GM19463 (cell line): Measurements from ENCODE around the gene PCDHA9.
"Not testable (repeated sequence)": the region's sequence is repeated elsewhere in the genome, so short reads cannot be mapped to it uniquely, and the experiment has no call there.

Experiments
- ATAC-seq: cut with Tn5 transposase; IDR thresholded peaks from one replicate; pipeline ENCODE4 v1.9.1; 2021; ENCODE audit warnings: mild to moderate bottlenecking, moderate library complexity; ENCODE audit not compliant: unreplicated experiment

The PCDHA9 gene

DNA sequence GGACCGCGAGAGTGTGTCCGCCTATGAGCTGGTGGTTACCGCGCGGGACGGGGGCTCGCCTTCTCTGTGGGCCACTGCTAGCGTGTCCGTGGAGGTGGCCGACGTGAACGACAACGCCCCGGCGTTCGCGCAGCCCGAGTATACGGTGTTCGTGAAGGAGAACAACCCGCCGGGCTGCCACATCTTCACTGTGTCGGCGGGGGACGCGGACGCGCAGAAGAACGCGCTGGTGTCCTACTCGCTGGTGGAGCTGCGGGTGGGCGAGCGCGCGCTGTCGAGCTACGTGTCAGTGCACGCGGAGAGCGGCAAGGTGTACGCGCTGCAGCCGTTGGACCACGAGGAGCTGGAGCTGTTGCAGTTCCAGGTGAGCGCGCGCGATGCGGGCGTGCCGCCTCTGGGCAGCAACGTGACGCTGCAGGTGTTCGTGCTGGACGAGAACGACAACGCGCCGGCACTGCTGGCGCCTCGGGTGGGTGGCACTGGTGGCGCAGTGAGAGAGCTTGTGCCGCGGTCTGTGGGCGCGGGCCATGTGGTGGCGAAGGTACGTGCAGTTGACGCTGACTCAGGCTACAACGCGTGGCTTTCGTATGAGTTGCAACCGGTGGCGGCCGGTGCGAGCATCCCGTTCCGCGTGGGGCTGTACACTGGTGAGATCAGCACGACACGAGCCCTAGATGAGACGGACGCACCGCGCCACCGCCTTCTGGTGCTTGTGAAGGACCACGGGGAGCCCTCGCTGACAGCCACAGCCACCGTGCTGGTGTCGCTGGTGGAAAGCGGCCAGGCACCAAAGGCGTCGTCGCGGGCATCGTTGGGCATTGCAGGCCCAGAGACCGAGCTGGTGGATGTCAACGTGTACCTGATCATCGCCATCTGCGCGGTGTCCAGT lies 12.3 kb upstream of the PCDHA9 start:
- no peak for ATAC-seq

DNA sequence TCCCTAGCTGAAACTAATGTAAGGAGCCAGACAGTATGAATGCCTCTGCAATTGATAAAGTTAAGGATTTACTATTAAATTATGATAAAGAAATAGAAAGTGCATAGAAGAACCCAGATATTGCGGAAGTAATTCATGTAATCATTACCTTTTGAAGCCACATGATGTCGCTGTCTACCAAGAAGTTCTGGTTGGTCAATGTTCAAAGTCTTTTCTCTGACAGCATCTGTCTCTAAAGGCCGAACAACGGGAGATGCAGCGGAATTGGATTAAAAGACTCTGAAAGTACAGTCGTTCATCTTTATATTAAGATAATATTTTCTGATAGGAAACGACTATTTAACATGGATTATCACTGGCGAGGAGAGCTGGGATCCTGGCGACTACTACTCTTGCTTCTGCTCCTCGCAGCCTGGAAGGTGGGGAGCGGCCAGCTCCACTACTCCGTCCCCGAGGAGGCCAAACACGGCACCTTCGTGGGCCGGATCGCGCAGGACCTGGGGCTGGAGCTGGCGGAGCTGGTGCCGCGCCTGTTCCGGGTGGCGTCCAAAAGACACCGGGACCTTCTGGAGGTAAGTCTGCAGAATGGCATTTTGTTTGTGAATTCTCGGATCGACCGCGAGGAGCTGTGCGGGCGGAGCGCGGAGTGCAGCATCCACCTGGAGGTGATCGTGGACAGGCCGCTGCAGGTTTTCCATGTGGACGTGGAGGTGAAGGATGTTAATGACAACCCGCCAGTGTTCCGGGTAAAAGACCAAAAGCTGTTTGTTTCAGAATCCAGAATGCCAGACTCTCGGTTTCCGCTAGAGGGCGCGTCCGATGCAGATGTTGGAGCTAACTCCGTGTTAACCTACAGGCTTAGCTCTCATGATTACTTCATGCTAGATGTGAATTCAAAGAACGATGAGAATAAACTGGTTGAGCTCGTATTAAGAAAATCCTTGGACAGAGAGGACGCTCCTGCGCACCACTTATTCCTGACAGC lies 6.9 kb upstream of the PCDHA9 start, which contains the start of gene PCDHA8:
TSS of gene PCDHA8 (plus strand) at position 210 of the 985 bp plus-strand sequence. CDS start at position 345, 135 bp downstream.
- no peak for ATAC-seq

DNA sequence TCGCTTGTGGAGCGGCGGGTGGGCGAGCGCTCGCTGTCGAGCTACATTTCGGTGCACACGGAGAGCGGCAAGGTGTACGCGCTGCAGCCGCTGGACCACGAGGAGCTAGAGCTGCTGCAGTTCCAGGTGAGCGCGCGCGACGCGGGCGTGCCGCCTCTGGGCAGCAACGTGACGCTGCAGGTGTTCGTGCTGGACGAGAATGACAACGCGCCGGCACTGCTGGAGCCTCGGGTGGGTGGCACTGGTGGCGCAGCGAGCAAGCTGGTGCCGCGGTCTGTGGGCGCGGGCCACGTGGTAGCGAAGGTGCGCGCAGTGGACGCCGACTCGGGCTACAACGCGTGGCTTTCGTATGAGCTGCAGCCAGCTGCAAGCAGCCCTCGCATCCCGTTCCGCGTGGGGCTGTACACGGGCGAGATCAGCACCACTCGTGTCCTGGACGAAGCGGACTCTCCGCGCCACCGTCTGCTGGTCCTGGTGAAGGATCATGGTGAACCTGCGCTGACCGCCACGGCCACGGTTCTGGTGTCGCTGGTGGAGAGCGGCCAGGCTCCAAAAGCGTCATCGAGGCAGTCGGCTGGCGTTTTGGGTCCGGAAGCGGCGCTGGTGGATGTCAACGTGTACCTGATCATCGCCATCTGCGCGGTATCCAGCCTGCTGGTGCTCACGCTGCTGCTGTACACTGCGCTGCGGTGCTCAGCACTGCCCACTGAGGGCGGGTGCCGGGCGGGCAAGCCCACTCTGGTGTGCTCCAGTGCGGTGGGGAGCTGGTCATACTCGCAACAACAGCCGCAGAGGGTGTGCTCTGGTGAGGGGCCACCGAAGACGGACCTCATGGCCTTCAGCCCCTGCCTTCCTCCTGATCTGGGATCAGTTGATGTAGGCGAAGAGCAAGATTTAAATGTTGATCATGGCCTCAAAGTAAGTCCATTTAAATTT lies 5.1 kb upstream of the PCDHA9 start:
- no peak for ATAC-seq

DNA sequence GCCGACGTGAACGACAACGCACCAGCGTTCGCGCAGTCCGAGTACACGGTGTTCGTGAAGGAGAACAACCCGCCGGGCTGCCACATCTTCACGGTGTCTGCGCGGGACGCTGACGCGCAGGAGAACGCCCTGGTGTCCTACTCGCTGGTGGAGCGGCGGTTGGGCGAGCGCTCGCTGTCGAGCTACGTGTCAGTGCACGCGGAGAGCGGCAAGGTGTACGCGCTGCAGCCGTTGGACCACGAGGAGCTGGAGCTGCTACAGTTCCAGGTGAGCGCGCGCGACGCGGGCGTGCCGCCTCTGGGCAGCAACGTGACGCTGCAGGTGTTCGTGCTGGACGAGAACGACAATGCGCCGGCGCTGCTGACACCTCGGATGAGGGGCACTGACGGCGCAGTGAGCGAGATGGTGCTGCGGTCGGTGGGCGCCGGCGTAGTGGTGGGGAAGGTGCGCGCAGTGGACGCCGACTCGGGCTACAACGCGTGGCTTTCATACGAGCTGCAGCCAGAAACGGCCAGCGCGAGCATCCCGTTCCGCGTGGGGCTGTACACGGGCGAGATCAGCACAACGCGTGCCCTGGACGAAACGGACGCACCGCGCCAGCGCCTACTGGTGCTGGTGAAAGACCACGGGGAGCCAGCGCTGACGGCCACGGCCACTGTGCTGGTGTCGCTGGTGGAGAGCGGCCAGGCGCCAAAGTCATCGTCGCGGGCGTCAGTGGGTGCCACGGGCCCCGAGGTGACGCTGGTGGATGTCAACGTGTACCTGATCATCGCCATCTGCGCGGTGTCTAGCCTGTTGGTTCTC lies 1.9 kb downstream of the PCDHA9 start:
- not testable (repeated sequence) for ATAC-seq

DNA sequence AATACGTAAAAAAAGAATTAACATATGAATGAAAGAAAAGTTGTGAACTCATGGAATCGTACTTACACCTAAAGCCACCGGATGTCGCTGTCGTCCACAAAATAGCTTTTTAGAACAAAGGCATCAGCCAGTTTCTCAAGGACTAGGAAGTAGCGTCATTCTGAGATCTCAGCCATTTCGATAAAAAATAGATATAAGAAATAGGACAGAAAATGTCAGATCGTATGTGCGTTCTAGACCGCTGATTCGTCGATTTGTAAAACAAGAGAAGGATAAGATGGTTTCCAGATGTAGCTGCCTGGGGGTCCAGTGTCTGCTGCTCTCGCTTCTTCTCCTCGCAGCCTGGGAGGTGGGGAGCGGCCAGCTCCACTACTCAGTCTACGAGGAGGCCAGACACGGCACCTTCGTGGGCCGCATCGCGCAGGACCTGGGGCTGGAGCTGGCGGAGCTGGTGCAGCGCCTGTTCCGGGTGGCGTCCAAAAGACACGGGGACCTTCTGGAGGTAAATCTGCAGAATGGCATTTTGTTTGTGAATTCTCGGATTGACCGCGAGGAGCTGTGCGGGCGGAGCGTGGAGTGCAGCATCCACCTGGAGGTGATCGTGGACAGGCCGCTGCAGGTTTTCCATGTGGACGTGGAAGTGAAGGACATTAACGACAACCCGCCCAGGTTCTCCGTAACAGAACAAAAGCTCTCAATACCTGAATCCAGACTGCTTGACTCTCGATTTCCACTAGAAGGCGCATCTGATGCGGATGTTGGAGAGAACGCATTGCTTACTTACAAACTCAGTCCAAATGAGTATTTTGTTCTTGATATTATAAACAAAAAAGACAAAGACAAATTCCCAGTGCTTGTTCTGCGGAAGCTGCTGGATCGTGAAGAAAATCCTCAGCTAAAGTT lies 7.8 kb downstream of the PCDHA9 start, which contains the start of gene PCDHA10:
TSS of gene PCDHA10 (plus strand) at position 126 of the 903 bp plus-strand sequence. CDS start at position 278, 152 bp downstream.
- ATAC-seq: no peak

DNA sequence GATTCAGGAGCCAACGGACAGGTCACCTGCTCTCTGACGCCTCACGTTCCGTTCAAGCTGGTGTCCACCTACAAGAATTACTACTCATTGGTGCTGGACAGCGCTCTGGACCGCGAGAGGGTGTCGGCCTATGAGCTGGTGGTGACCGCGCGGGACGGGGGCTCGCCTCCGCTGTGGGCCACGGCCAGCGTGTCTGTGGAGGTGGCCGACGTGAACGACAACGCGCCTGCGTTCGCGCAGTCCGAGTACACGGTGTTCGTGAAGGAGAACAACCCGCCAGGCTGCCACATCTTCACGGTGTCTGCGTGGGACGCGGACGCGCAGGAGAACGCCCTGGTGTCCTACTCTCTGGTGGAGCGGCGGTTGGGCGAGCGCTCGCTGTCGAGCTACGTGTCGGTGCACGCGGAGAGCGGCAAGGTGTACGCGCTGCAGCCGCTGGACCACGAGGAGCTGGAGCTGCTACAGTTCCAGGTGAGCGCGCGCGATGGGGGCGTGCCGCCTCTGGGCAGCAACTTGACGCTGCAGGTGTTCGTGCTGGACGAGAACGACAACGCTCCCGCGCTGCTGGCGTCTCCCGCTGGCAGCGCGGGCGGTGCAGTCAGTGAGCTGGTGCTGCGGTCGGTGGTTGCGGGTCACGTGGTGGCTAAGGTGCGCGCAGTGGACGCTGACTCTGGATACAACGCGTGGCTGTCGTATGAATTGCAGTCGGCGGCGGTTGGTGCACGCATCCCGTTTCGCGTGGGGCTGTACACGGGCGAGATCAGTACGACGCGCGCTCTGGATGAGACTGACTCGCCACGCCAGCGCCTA lies 9.2 kb downstream of the PCDHA9 start:
- ATAC-seq: no peak

DNA sequence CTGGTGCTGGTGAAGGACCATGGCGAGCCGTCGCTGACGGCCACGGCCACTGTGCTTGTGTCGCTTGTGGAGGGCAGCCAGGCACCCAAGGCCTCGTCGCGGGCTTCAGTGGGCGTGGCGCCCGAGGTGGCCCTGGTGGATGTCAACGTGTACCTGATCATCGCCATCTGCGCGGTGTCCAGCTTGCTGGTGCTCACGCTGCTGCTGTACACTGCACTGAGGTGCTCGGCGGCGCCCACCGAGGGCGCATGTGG lies 9.7 kb downstream of the PCDHA9 start:
- ATAC-seq: no peak

DNA sequence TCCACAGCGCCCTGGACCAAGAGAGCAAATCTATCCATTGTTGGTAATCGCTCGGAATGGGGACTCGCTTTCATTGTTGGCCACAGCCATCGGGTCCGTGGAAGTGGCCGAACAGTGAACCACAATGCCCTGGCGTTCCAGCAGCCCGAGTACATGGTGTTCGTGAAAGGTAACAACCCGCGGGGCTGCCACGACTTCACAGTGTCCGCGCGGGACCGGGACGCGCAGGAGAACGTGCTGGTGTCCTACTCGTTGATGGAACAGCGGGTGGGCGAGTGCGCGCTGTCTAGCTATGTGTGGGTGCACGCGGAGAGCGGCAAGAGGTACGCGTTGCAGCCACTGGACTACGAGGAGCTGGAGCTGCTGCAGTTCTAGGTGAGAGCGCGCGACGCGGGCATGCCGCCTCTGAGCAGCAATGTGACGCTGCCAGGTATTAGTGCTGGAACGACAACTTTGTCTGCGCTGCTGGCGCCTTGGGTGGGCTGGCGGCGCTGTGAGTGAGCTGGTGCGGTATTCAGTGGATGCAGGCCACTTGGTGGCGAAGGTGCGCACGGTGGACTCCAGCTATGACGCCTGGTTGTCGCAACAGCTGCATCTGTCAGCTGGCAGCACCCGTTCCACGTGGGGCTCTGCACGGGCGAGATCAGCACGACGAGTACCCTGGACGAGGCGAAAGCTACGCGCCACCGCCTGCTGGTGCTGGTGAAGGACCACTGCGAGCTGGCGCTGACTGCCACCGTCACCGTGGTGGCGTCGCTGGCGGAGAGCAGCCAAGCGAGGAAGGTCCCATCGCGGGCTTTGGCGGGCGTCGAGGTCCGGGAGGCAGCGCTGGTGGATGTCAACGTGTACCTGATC lies 14.5 kb downstream of the PCDHA9 start:
- ATAC-seq: no peak

DNA sequence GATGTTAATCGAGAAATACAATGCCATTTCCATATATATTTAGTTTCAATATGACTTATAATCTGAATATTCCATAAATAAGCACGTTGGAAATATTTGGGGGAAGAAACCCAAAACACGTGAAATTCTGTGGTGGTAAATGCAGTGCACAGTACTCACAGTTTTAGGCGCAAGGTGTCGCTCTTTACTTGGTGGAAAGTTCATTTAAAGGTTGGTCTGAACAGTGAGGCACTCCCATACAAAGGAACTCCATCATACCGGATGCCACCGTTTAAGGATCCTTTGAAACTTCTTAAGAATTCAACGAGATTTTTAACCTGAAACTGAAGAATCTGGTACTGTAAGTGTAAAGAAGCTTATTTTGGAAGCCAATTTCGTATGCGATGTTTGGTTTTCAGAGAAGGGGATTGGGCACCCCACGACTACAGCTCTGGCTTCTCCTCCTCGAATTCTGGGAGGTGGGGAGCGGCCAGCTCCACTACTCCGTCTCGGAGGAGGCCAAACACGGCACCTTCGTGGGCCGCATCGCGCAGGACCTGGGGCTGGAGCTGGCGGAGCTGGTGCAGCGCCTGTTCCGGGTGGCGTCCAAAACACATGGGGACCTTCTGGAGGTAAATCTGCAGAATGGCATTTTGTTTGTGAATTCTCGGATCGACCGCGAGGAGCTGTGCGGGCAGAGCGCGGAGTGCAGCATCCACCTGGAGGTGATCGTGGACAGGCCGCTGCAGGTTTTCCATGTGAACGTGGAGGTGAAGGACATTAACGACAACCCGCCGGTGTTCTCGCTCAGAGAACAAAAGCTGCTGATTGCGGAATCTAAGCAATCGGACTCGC lies 20.8 kb downstream of the PCDHA9 start, which contains the start of gene PCDHA11:
TSS of gene PCDHA11 (plus strand) at position 237 of the 834 bp plus-strand sequence. CDS start at position 384, 147 bp downstream.
- ATAC-seq: no peak

DNA sequence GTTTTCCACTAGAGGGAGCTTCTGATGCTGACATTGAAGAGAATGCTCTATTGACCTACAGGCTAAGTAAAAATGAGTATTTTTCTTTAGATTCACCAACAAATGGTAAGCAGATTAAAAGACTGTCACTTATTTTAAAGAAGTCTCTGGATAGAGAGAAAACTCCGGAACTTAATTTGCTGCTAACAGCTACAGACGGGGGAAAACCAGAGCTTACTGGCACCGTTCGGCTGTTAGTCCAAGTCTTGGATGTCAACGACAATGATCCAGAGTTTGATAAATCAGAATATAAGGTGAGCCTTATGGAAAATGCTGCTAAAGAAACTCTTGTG lies 21.3 kb downstream of the PCDHA9 start:
- ATAC-seq: no peak

DNA sequence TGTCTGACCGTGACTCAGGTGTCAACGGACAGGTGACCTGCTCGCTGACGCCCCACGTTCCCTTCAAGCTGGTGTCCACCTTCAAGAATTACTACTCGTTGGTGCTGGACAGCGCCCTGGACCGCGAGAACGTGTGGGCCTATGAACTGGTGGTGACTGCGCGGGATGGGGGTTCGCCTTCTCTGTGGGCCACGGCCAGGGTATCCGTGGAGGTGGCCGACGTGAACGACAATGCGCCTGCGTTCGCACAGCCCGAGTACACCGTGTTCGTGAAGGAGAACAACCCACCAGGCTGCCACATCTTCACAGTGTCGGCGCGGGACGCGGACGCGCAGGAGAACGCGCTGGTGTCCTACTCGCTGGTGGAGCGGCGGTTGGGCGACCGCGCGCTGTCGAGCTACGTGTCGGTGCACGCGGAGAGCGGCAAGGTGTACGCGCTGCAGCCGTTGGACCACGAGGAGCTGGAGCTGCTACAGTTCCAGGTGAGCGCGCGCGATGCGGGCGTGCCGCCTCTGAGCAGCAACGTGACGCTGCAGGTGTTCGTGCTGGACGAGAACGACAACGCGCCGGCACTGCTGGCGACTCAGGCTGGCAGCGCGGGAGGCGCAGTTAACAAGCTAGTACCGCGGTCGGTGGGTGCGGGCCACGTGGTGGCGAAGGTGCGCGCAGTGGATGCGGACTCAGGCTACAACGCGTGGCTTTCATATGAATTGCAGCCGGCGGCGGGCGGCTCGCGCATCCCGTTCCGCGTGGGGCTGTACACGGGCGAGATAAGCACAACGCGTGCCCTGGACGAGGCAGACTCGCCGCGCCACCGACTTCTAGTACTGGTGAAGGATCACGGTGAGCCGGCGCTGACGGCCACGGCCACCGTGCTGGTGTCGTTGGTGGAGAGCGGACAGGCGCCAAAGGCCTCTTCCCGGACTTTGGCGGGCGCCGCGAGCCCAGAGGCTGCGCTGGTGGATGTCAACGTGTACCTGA lies 22.3 kb downstream of the PCDHA9 start:
- ATAC-seq: no peak

DNA sequence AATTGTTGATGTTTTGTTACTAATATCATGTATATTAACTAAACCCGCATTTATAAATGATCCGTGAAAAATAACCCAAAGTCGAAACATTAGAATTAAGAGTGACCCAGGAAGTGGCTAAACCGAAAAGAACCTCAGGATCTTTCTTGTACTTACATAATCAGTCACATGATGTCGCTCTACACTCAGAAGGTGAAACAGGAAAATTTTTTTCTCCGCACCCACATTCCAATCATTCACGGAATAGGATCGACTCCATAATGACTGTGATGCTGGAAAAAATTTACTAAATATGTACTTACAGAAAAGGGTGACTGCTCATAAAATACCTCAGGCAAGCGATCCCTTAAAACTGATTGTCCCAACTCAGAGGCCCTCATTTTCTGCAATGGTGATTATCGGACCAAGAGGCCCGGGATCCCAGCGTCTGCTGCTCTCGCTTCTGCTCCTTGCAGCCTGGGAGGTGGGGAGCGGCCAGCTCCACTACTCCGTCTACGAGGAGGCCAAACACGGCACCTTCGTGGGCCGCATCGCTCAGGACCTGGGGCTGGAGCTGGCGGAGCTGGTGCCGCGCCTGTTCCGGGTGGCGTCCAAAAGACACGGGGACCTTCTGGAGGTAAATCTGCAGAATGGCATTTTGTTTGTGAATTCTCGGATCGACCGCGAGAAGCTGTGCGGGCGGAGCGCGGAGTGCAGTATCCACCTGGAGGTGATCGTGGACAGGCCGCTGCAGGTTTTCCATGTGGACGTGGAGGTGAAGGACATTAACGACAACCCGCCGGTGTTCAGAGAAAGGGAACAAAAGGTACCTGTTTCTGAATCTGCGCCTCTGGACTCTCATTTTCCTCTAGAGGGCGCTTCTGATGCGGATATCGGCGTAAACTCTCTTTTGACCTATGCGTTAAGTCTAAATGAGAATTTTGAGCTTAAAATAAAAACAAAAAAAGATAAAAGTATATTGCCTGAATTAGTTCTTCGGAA lies 27.2 kb downstream of the PCDHA9 start, which contains the start of gene PCDHA12:
TSS of gene PCDHA12 (plus strand) at position 224 of the 981 bp plus-strand sequence. CDS start at position 389, 165 bp downstream.
- no peak for ATAC-seq

DNA sequence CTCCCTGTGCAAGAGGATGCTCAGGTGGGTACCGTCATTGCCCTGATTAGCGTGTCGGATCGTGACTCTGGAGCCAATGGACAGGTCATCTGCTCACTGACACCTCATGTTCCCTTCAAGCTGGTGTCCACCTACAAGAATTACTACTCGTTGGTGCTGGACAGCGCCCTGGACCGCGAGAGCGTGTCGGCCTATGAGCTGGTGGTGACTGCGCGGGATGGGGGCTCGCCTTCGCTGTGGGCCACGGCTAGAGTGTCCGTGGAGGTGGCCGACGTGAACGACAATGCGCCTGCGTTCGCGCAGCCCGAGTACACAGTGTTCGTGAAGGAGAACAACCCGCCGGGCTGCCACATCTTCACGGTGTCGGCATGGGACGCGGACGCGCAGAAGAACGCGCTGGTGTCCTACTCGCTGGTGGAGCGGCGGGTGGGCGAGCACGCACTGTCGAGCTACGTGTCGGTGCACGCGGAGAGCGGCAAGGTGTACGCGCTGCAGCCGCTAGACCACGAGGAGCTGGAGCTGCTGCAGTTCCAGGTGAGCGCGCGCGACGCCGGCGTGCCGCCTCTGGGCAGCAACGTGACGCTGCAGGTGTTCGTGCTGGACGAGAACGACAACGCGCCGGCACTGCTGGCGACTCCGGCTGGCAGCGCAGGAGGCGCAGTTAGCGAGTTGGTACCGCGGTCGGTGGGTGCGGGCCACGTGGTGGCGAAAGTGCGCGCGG lies 28.5 kb downstream of the PCDHA9 start:
- not testable (repeated sequence) for ATAC-seq
